ENCODE measurements around the gene RANGAP1.

Gene RANGAP1

DNA sequence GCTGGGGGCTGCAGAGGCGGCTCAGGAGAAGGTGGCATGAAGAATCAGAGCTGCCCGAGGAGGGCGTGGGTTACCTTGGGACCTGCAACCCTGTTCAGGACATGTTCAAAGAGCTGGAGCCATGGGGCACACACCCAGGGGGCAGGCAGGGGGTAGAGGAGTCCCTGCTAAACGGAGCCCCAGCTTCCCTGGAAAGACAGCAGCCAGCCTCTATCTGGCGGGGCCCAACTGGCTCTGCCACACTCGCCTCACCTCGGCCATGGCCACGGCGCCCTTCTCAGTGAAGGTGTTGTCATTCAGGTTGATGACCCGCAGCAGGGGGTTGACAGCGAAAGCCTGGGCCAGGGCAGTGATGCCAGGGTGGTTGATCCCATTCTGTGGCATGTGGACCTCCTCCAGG is 28.3 kb downstream of the RANGAP1 start:
- DNase-seq (ENCODE audit: low spot score): no peak

DNA sequence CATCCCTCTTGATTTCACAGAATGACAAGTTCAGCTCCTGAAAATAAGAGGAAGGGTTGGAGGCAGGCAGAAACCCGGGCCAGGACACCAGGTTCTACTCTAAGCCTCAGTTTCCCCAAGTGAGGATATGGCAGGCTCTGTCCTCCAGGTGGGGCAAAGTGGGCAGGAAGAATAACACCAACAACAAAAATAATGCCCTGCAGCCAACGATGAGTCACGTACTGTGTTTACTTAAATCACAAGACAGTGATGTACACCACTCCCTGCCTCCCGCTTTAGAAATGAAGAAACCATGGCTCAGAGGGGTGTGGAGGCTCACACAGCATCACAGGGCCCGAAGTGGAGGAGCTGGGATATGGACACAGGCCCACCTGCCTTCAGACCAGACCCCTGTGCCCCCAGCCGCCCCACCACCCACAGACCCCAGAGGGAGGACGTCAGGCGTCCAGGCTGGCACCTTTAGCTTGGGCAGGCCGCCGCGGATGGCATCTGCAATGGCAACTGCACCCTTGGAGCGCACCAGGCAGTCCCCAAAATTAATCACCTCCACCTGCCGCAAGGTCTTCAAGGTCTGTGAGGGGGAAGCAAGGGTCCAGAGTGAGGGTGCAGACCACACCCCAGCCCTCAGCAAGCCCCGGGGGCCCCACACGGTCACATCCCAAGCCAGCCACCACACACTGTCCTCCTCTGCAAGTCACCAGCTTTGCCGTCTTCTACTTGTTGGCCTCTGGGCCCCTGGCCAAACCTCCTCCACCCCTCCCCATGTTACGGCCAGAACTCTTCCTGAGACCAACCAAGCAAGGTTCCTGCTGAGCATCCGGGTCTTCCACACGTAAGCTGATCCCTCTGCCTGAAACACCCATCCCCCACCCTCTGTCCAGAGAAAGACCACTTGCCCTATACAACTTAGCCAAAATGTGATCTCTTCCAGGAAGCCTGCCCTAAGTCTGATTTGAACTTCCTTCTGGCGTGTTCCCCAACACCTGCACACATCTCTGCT is 29.4 kb downstream of the RANGAP1 start:
- no peak for DNase-seq (ENCODE audit: low spot score)

DNA sequence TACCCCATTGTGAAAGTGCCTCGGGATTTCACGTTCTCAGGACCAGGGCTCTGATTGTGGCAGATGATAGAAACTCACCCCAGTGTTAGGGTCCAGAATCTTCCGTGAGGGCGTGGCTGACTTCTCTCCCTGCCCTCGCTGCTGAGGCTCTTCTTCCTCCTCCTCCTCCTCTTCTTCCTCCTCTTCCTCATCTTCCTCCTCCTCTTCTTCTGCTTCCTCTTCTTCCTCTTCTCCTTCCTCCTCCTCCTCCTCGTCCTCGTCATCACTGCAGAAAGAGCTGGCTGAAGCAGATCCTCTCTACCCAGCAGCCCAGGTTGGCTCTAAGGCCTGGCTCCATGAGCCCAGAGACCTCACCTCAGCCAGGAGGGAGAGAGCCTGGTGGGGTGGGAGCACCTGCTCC is 31.8 kb downstream of the RANGAP1 start:
- no peak for DNase-seq (ENCODE audit: low spot score)

DNA sequence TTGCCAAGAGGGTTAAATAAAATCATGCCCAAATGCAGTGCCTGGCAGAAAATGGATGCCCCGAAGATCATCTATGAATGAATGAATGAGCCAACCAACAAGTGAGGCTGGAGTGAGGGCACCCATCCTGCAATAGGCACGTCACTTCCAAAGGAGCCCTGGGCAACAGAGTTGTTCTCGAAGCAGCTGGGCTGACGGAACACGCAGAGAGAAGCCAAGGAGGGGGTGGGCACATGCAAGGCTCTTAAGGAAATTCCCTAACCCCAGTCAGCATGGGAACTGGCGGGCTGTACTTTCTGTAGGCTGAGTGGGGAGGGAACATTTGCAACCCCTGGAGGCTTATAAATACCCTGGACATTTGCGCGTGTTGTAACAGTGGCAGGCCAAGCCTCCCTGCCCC is 33.6 kb downstream of the RANGAP1 start:
- DNase-seq (ENCODE audit: low spot score): no peak

DNA sequence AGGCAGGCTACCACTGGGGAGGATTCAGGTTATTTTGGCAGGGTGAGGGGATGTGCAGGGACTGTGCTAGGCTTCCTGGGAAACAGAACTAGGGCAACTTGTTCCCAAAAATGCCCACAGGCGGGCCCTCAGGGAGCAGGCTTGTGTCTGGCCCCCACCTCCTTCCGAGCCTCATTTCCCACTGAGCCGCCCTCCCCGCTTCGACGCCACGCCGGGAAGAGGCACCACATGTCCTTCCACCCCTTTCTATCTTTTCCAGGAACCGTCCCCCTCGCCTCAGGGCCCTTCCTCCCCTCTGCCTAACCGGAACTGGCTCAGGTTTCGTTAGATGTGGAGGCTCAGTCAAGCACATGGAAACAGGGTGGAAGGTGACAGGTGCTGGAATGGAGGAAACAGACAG is 35.9 kb downstream of the RANGAP1 start:
- no peak for DNase-seq (ENCODE audit: low spot score)

DNA sequence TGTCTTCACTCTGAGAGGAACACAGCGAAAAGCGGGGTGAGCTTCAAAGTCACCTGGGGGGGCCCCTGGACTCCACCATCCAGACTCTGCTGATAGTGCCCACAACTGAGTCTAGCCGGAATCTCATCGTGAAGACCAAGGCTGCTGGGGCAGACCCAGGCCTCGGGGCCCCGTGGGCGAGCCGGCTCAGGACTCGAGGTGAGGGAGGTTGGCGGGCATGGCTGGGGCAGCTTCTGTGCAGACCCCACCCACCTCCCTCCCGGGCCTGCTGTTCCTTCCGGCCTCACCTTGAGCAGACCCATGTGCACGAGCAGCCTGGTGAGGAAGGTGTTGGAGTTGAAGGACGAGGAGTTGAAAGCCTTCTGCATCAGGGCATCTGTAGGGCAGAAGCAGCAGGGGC is 36.5 kb downstream of the RANGAP1 start:
- no peak for DNase-seq (ENCODE audit: low spot score)

DNA sequence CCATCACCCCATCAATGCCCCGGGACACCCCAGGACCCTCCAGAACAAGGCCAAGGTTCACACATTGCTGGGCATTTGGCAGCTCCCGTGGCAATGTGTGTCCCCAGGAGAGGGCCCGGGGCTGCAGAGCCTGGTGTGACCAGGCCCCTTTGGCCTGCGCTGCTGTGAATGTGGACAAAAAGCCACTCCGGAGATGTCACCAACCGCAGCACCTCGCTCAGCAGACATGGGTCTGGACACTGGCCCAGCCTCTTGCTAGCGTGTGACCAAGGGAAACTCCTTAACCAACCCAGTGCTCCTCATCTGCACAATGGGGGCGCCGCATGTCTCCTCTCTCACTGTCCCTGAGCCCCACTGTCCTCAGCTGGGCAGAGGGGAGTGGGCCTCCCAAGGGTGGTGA is 37.2 kb downstream of the RANGAP1 start:
- DNase-seq (ENCODE audit: low spot score): no peak

DNA sequence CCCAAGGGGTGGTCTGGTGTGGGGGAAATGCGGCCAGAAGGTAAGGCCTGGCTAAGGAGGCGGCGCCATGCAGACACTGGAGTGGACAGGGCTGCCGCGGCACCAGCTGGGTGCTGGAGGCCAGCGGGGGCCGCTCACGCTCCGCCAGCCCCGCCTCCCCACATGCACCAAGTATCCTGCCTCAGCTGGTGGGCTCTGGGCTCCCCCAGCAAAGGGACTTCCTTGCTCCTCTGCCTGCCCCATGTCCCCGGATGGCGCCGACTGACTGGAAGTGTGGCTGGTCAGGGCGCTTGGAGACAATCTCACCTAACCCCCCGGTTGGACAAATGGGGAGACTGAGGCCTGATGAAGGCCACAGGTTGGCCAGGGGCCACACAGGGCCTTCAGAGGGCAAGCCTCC is 37.7 kb downstream of the RANGAP1 start:
- DNase-seq (ENCODE audit: low spot score): no peak

DNA sequence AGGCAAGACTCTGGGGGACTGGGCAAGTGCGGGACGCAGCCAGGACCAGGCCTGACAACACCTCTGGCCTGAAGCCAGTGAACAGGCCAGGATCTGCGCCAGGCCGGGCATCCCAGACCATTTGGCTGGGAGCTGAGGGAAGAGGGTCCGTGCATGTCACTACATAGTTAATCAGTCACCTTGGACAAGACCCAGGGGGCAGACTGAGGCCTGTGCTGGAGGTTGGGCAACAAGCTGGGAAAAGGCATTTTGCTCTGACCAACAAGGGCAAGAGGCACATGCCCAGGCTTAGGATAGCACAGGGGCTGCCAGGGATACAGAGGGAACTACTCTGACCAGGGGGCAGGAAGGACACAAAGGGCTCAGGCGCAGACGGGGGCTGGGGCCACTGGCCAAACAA is 38.3 kb downstream of the RANGAP1 start:
- DNase-seq (ENCODE audit: low spot score): no peak

DNA sequence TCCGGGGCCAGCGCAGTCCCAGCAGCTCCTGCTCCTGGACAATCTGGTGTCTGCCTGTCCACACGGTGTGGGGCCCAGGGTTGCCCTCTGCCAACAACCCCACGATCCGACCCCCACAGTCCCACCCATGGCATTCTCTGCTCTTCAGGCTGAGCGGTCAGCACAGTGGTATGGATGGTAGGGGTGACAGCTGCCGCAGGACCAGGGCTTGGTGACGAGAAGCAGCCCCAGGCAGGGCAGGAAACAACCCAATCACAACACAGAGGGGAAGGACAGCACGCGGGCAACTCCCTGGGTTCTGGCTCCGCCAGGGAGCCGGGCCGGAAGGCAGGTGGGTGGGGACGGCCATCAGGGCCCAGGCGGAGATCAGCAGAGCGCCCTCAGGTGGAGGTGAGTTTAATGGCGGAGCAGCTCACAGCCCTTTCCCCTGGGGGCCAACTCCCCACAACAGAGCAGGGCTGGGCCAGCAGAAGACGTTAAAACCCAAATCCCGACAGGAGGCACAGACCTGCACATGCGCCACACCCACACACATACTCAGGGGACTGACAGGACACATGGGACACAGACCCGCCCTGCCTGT is 40.0 kb downstream of the RANGAP1 start:
- DNase-seq (ENCODE audit: low spot score): no peak

DNA sequence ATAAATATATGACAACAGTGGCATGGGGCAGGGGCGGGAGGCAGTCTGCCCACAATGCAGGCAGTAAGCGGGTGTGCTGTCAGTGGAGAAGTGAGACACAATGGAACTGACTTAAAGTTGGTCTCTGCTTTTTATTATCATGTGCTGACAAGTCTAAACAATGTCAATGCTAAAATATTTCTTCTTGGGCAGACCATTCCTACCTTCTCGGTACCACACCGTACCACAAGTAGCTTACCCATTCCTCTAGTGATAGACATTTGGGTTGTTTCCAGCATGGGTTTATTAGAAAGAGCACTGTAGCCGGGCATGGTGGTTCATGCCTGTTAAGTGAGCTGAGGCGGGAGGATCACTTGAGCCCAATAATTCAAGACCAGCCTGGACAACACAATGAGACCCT is 42.6 kb downstream of the RANGAP1 start:
- DNase-seq (ENCODE audit: low spot score): no peak

DNA sequence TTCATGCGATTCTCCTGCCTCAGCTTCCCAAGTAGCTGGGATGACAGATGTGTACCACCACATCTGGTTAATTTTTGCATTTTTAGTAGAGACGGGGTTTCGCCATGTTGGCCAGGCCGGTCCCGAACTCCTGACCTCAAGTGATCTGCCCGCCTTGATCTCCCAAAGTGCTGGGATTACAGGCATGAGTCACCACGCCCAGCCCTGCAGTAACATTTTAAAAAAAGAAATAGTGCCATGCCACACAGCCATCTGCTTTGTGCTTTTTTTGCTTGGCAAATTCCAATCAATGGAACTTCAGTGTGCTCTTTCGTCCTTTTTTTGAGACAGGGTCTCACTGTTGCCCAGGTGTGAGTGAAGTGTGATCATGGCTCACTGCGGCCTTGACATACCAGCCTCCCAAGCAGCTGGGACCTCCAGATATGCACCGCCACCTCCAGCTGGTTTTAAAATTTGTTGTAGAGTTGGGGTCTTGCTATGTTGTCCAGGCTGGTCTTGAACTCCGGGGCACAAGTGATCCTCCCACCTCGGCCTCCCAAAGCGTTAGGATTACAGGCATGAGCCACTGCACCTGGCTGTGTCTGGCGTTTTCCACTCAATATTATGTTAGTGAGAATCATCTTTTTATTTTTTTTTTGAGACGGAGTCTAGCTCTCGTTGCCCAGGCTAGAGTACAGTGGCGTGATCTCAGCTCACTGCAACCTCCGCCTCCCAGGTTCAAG is 43.4 kb downstream of the RANGAP1 start:
- no peak for DNase-seq (ENCODE audit: low spot score)

DNA sequence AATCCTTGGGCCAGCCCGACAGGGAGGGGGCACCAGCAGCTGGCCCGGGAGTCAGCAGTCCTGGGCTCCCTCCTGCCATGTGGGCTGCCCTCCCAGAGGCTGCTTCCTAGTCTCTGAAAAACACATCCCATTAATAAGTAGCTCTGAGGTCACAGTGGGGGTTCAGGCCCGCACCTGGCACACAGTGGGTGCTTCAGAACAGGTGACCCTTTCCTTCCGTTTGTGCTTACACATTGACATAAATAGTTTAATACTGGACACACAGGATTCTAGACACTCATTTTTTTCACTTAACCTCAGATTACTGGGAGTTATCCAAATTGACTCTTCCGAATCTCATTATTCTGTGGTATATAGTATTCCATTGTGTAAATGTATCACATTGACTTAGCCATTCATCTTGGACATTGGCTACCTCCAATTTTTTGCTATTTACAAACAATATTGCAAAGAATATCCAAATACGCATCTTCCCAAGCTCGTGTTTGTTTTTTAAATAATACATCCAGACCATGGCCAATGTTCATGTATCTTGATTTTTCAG is 44.8 kb downstream of the RANGAP1 start:
- no peak for DNase-seq (ENCODE audit: low spot score)

DNA sequence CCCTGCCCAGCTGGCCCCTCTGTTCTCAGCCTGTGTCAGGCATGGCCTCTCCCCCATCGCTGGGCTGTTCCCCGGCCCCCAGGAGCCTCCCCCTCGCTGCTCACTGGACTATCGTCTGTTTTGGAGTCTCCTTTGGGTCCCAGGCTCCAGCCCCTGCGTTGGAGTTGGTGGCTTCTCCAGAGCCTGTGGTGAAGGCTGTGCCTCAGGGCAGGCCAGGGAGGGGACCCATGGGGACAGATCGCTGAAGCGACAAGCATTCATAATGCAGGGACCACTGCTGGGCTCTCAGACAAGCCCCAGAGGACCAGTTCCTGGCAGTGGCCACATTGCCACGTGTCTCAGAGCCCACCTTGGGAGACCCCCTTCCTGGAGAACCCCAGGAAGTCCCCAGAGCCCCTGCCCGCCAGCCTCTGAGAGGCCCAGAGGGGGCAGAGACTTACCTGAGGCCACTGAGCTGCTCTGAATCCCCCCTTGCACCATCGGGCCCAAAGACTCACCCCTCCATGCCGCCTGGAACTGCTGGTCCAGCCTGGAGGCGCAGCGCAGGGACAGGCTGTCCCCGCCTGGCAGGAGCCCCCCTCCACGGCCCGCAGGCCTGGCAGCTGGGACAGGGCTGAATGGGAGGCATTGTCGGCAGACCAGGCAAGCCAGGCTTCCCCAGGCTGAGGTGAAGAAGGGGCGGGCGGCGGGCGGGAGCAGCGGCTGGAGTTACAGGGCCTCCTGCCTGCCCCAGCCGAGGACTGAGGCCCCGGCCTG is 45.4 kb downstream of the RANGAP1 start, which contains the start of gene CHADL:
Gene CHADL, minus strand, starts transcription at position 555 of the 756 bp plus-strand sequence. Its CDS starts 50 bp downstream, at position 505.
- peak; percentile 96 for DNase-seq (ENCODE audit: low spot score)

DNA sequence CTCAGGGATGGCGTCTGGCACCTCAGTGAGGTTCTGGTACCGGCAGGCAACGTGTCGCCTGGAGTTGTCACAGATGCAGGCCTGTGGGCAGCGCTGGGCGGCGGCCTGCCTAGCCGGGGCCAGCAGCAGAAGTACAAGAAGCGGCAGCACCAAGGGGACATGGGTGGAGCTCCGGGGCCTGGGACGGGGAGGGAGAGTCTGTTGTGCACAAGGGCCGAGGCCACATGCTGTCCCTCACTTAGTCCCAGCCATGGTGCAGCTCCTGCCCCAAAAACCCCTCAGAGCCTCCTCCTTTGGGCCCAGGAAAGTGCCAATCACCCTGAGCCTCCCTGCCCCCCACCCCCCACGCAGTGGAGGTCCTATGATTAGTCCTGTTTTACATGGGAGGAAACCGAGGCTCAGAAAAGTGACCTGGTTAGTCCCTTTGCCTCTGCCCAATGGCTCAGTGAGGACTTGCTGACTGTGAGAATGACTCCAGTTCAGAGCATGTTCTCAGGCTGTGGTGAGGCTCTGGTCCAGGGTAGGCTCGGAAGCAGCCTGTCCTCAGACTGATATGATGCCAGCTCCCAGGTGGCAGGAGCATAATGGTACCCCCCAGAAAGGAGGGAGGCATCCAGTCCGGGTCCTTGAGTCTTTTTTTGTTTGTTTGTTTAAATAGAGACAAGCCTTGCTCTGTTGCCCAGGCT is 46.4 kb downstream of the RANGAP1 start:
- peak; percentile 57 for DNase-seq (ENCODE audit: low spot score)

DNA sequence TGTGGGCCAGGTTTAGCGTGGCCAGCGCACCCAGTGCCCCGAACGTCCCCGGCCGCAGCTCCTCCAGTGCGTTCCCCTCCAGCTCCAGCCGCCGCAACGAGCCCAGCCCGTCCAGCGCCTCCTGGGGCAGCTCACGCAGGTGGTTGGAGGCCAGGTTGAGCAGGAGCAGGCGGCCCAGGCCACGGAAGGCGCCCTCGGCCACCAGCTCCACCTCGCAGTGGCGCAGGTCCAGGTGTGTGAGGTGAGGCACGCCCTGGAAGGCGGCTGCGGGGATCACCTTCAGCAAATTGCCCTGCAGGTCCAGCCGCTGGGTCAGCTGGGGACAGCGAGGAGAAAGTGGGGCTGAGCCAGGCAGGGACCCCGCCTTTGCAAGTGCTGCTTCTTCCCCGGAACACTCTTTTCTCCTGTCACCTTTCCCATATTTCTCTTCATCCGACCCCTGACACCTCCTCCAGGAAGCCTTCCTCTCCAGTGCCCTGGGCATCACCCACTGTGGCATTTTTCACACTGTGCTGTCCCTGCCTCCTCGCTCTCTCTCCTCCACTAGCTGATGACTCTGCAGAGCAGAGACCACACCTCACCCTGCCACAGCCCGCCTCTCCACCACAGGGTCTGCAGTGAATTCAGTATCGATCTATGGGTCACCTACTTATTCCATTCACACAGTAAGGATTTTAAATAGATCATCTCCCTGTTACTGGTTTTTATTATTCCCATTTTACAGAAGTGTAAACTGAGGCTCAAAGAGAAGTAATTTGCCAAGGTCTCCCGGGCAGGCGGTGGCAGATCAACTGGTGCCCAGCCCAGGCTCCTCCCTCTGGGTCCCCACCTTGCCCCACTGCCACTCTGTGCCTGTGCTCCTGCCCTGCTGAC is 47.2 kb downstream of the RANGAP1 start:
- DNase-seq (ENCODE audit: low spot score): no peak

DNA sequence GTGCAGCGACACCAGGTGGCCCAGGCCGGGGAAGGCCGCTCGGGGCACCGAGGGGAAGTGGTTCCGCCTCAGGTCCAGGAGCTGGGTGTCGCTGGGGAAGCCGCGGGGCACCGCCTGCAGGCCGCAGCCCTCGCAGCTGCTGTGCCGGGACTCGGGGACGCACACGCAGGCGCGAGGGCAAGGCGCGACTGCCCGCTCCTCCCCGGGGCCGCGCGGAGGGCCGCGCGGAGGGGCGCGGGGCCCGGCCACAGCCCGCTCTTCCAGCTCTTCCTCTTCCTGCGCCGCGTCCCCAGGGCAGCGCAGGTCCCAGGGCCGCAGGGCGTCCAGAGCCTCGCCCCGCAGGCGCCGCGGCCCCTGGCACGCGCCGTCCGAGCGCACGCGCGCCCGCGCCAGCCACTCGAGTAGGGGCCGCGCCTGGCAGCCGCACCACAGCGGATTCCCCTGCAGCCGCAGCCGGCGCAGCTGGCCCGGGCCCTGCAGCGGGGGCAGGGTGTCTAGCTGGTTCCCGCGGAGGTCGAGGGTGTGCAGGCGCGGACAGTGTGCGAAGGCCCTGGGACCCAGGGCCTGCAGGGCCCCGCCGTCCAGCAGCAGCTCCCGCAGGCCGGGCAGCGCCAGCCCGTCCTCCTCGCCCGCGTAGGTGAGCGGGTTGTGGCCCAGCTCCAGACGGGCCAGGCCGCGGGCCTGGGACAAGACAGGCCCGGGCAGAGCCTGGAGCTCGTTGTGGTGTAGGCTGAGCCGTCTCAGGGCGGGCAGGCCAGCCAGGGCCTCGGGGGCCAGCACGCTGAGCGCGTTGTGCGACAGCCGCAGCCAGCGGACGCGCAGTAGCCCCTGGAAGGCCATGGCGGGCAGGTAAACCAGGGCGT is 48.0 kb downstream of the RANGAP1 start:
- DNase-seq (ENCODE audit: low spot score): no peak

DNA sequence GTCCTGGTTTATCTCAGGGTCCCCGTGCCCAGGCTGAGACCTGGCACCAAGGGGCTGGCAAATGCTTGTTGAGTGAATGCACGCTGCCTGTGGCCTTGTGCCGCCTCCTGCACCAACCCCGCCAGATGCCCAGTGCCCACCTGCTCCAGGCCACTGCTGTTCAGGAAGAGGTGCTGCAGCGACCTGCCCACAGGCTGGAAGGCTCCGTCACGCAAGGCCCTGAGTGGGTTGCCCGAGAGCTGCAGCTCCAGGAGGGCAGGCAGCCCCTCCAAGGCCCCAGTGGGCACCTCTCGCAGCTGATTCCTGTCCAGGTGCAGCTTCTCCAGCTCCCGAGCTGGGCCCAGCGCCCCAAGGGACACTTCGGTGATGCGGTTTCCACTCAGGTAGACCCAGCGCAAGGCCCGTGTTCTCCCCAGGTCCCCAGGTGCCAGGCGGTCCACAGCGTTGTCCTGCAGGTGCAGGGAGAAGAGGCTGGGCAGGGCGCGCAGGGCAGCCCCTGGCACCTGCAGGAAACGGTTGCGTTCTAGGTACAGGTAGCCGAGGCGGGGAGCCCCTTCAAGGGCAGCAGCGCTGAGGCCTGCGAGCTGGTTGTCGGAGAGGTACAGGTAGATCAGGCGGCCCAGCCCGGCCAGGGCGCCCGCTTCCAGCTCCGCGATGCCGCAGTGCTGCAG is 48.8 kb downstream of the RANGAP1 start:
- DNase-seq (ENCODE audit: low spot score): no peak

Data from pons (tissue), 1 donor.